ENCODE measurements around the gene GRIN2D. TPM values are rescaled to one million over a fixed set of nuclear protein-coding genes. Genes with fewer than 3 reads are reported as not detected.

Gene GRIN2D
- polyA plus RNA-seq, 1 of the 3 experiments (the other 2 are of a cell fraction): 0.92 TPM

DNA sequence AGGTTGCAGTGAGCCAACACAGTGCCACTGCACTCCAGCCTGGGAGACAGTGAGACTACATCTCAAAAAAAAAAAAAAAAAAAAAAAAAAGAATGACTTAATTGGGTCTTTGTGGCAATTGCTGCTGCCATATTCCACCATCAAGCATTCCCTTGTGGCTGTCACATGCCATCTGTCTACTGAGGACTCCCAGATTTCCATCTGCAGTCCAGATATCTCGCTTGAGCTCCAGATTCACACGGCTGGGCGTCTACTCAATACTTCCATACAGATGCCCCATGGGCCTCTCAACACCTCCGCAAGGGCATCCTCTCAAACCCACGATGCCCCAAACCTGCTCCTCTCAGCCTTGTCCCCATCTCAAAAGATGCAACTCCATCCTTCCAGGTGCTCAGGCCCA is 42.6 kb upstream of the GRIN2D start:
- no peaks in the 10 kb centered on the region for H3K79me2 ChIP-seq (ENCODE audit: insufficient read depth)
- H3K4me3 ChIP-seq (ENCODE audit: low read depth in 2 of 2, low read length in 1 of 2): peak overlapping the region in 1 of 2 experiments; percentile 6; a peak in 1 of 4 replicates
- no peak overlapping the region for H3K9ac ChIP-seq
- peaks cover 0 to 2% of the 10 kb centered on the region in 2 experiments; a peak in 1 of 4 replicates for H3K4me1 ChIP-seq (ENCODE audit: control insufficient read depth in 1 of 2, insufficient read depth in 2 of 2, low read depth in 1 of 2, low read length in 1 of 2)
- H4K20me1 ChIP-seq (ENCODE audit: insufficient read depth): no peaks in the 10 kb centered on the region
- H3K9me3 ChIP-seq: no peaks in the 10 kb centered on the region
- H3F3A ChIP-seq (replicated peaks; ENCODE audit: insufficient read depth): peaks cover 5% of the 10 kb centered on the region
- H3K27ac ChIP-seq (ENCODE audit: low read depth in 2 of 2, low read length in 1 of 2): no peak overlapping the region
- CTCF ChIA-PET: interaction anchor here (0.7 to 3.1 kb wide), 14 partner anchors 8 to 94 kb away, joined by 3 to 17 read pairs (median 4); partner anchors contain the start of genes GRIN2D and KDELR1
- H3K27me3 ChIP-seq (ENCODE audit: insufficient read depth): no peaks in the 10 kb centered on the region
- POLR2A ChIA-PET: interaction anchor here (1.0 to 1.3 kb wide), 2 partner anchors 30 to 95 kb away, joined by 3 to 5 read pairs; partner anchors contain the start of gene GRWD1
- 92% methylated on average over 5 of the region's 5 CpGs for whole genome bisulfite sequencing (ENCODE audit: low lambda C conversion rate)
- TF ChIP-seq, protein P1, sequence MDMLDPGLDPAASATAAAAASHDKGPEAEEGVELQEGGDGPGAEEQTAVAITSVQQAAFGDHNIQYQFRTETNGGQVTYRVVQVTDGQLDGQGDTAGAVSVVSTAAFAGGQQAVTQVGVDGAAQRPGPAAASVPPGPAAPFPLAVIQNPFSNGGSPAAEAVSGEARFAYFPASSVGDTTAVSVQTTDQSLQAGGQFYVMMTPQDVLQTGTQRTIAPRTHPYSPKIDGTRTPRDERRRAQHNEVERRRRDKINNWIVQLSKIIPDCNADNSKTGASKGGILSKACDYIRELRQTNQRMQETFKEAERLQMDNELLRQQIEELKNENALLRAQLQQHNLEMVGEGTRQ (IDR thresholded peaks at IDR 0.05; ENCODE audit: borderline replicate concordance, low read depth, low read length): no peak
- TF ChIP-seq FOXJ3 (CRISPR knock-in tag; IDR thresholded peaks at IDR 0.05): no peak
- TF ChIP-seq JUND (IDR thresholded peaks at IDR 0.05): no peak
- TF ChIP-seq NRF1 (IDR thresholded peaks at IDR 0.05; ENCODE audit: low read depth, low read length): no peak
- no peak for TF ChIP-seq RXRA (IDR thresholded peaks at IDR 0.05; ENCODE audit: borderline replicate concordance, low read depth)
- H3K9me2 ChIP-seq: no peaks in the 10 kb centered on the region
- H3K36me3 ChIP-seq (replicated peaks in 1 of 2; ENCODE audit: control insufficient read depth in 1 of 2, insufficient read depth in 2 of 2, low read length in 1 of 2): no peaks in the 10 kb centered on the region
- no peak overlapping the region for H2AFZ ChIP-seq (ENCODE audit: low read depth)
- no peak overlapping the region for H3K4me2 ChIP-seq
- no peak for DNase-seq

DNA sequence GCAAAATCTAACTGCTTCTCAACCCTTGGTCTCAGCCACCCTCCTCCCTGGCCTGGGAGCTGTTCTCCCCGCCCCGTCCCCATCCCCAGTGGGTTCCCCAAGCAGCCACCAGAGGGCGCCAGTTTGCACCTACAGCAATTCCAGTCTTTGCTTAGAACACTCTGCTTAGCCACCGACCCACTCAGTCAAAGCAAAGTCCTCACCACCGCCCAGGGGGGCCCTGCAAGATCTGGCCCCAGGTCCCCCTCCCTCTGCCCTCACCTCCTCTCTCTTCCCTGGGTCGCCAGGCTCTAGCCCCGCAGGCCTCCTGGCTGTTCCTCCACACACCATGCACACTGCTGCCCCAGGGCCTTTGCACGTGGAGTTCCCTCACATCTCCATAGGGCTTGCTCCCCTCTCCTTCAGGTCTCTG is 42.1 kb upstream of the GRIN2D start:
- H4K20me1 ChIP-seq (ENCODE audit: insufficient read depth): no peaks in the 10 kb centered on the region
- H2AFZ ChIP-seq (ENCODE audit: low read depth): no peak overlapping the region
- H3K4me2 ChIP-seq: no peak overlapping the region
- no peaks in the 10 kb centered on the region for H3K27me3 ChIP-seq (ENCODE audit: insufficient read depth)
- TF ChIP-seq, protein P2, sequence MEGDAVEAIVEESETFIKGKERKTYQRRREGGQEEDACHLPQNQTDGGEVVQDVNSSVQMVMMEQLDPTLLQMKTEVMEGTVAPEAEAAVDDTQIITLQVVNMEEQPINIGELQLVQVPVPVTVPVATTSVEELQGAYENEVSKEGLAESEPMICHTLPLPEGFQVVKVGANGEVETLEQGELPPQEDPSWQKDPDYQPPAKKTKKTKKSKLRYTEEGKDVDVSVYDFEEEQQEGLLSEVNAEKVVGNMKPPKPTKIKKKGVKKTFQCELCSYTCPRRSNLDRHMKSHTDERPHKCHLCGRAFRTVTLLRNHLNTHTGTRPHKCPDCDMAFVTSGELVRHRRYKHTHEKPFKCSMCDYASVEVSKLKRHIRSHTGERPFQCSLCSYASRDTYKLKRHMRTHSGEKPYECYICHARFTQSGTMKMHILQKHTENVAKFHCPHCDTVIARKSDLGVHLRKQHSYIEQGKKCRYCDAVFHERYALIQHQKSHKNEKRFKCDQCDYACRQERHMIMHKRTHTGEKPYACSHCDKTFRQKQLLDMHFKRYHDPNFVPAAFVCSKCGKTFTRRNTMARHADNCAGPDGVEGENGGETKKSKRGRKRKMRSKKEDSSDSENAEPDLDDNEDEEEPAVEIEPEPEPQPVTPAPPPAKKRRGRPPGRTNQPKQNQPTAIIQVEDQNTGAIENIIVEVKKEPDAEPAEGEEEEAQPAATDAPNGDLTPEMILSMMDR (IDR thresholded peaks at IDR 0.05): peak; percentile 82
- no peak for TF ChIP-seq SIN3A (IDR thresholded peaks at IDR 0.05; ENCODE audit: borderline replicate concordance, low read depth, low read length)
- TF ChIP-seq EZH2phosphoT487 (IDR thresholded peaks at IDR 0.05; ENCODE audit: borderline replicate concordance, low read depth): no peak
- peak; percentile 59 for TF ChIP-seq SMC3 (IDR thresholded peaks at IDR 0.05; ENCODE audit: low read depth, low read length)
- TF ChIP-seq RAD21 (IDR thresholded peaks at IDR 0.05; ENCODE audit: low read length): peak; percentile 67
- no peak for TF ChIP-seq TCF12 (IDR thresholded peaks at IDR 0.05)
- ChIA-PET CTCF (interaction anchor here (0.7 to 3.1 kb wide), 13 partner anchors 9 to 94 kb away, joined by 3 to 17 read pairs (median 4); partner anchors contain the start of genes GRIN2D and KDELR1), POLR2A (interaction anchor here (1.3 kb wide), 1 partner anchor 94 kb away, joined by 5 read pairs; the partner anchor contains the start of gene GRWD1)
- H3K9me2 ChIP-seq: no peaks in the 10 kb centered on the region
- H3K9ac ChIP-seq: no peak overlapping the region
- no peak overlapping the region for H3K27ac ChIP-seq (ENCODE audit: low read depth in 2 of 2, low read length in 1 of 2)
- H3K4me1 ChIP-seq (ENCODE audit: control insufficient read depth in 1 of 2, insufficient read depth in 2 of 2, low read depth in 1 of 2, low read length in 1 of 2): peaks cover 0 to 2% of the 10 kb centered on the region in 2 experiments; a peak in 1 of 4 replicates
- no peaks in the 10 kb centered on the region for H3K9me3 ChIP-seq
- peak overlapping the region in 1 of 2 experiments; percentile 6; a peak in 1 of 4 replicates for H3K4me3 ChIP-seq (ENCODE audit: low read depth in 2 of 2, low read length in 1 of 2)
- H3K79me2 ChIP-seq (ENCODE audit: insufficient read depth): no peaks in the 10 kb centered on the region
- peaks cover 5% of the 10 kb centered on the region for H3F3A ChIP-seq (replicated peaks; ENCODE audit: insufficient read depth)
- 53% methylated on average over 8 of the region's 8 CpGs for WGBS (ENCODE audit: low lambda C conversion rate)
- DNase-seq: peak; percentile 86
- H3K36me3 ChIP-seq (replicated peaks in 1 of 2; ENCODE audit: control insufficient read depth in 1 of 2, insufficient read depth in 2 of 2, low read length in 1 of 2): no peaks in the 10 kb centered on the region
